GM23338 (cell line): ENCODE measurements around the gene HBM. TPM values are rescaled to one million over a fixed set of nuclear protein-coding genes. Genes with fewer than 3 reads are reported as not detected.
"Not testable (repeated sequence)": the region's sequence is repeated elsewhere in the genome, so short reads cannot be mapped to it uniquely, and the experiment has no call there.

ENCODE experiments used
- ATAC-seq: fragments of 200-7000 bp; cut with Tn5 transposase; 3 replicates; pipeline ENCODE4 v1.9.1; 2020
- DNase-seq: peaks from one replicate; pipeline ENCODE4 v3.0.0-alpha.2; 2015; ENCODE audit warnings: low spot score
- H2AFZ ChIP-seq: fragments of 200-600 bp; sonication (generic); 2 replicates; pipeline ENCODE4 v1.8.0; 2016; ENCODE audit warnings: antibody characterized with exemption, mild to moderate bottlenecking, moderate library complexity
- H3F3A ChIP-seq: fragments of 200-600 bp; sonication (generic); replicated peaks from 2 replicates; pipeline ENCODE4 v1.8.0; 2017; ENCODE audit warnings: antibody characterized with exemption, mixed run types, low read depth
- H3K27ac ChIP-seq: fragments of 200-600 bp; sonication (generic); 2 replicates; pipeline ENCODE4 v1.6.1; 2016; ENCODE audit warnings: low read depth
- H3K27me3 ChIP-seq: fragments of 200-600 bp; sonication (generic); 2 replicates; pipeline ENCODE4 v1.8.0; 2016; ENCODE audit warnings: mild to moderate bottlenecking, mixed run types, moderate library complexity; ENCODE audit not compliant: insufficient read depth
- H3K36me3 ChIP-seq: fragments of 200-600 bp; sonication (generic); 2 replicates; pipeline ENCODE4 v1.8.0; 2016; ENCODE audit warnings: mild to moderate bottlenecking; ENCODE audit not compliant: insufficient read depth
- H3K4me1 ChIP-seq: fragments of 200-600 bp; sonication (generic); 2 replicates; pipeline ENCODE4 v1.8.0; 2016; ENCODE audit warnings: mild to moderate bottlenecking, moderate library complexity; ENCODE audit not compliant: insufficient read depth
- H3K4me2 ChIP-seq: fragments of 200-600 bp; sonication (generic); 2 replicates; pipeline ENCODE4 v1.7.1; 2017; ENCODE audit warnings: mixed run types
- H3K4me3 ChIP-seq: fragments of 200-600 bp; sonication (generic); 2 replicates; pipeline ENCODE4 v1.6.1; 2016; ENCODE audit warnings: mixed run types
- H3K79me2 ChIP-seq: fragments of 200-600 bp; sonication (generic); replicated peaks from 2 replicates; pipeline ENCODE4 v1.8.0; 2017; ENCODE audit warnings: mild to moderate bottlenecking; ENCODE audit not compliant: insufficient read depth
- H3K9me2 ChIP-seq: fragments of 200-600 bp; sonication (generic); 2 replicates; pipeline ENCODE4 v1.8.0; 2017; ENCODE audit not compliant: insufficient read depth
- H4K20me1 ChIP-seq: fragments of 200-600 bp; sonication (generic); replicated peaks from 2 replicates; pipeline ENCODE4 v1.8.0; 2017; ENCODE audit warnings: mild to moderate bottlenecking; ENCODE audit not compliant: insufficient read depth
- H3K27ac Mint-ChIP-seq: 2 replicates; pipeline ENCODE4 v1.8.0; 2020; ENCODE audit warnings: inconsistent platforms, mild to moderate bottlenecking, moderate library complexity, mixed read lengths
- H3K27me3 Mint-ChIP-seq: 3 replicates; pipeline ENCODE4 v1.8.0; 2022; ENCODE audit warnings: low read depth, mild to moderate bottlenecking, moderate library complexity, mixed read lengths, inconsistent platforms; ENCODE audit not compliant: insufficient read depth, poor library complexity
- H3K36me3 Mint-ChIP-seq: 3 replicates; pipeline ENCODE4 v1.8.0; 2021; ENCODE audit warnings: low read depth, mild to moderate bottlenecking, inconsistent platforms, moderate library complexity, mixed read lengths
- H3K4me1 Mint-ChIP-seq: 3 replicates; pipeline ENCODE4 v1.8.0; 2020; ENCODE audit warnings: mild to moderate bottlenecking, inconsistent platforms, mixed read lengths
- H3K4me3 Mint-ChIP-seq: 3 replicates; pipeline ENCODE4 v1.8.0; 2021; ENCODE audit warnings: moderate library complexity, mild to moderate bottlenecking, inconsistent platforms, mixed read lengths
- H3K9me3 Mint-ChIP-seq: 3 replicates; pipeline ENCODE4 v1.8.0; 2020; ENCODE audit warnings: moderate library complexity, mild to moderate bottlenecking, inconsistent platforms, mixed read lengths
- CREB1 ChIP-seq: fragments of 250-450 bp; sonication (Bioruptor Pico); IDR thresholded peaks from 2 replicates; pipeline ENCODE4 v1.5.0; 2020; ENCODE audit warnings: low read depth, mild to moderate bottlenecking, moderate library complexity
- EZH2 ChIP-seq: fragments of 200-600 bp; sonication (generic); IDR thresholded peaks from one replicate; pipeline ENCODE4 v1.8.0; 2017; ENCODE audit warnings: antibody characterized with exemption, mild to moderate bottlenecking, low read depth; ENCODE audit not compliant: unreplicated experiment
- EZH2phosphoT487 ChIP-seq: fragments of 200-600 bp; sonication (generic); IDR thresholded peaks from one replicate; pipeline ENCODE4 v1.8.1; 2018; ENCODE audit warnings: antibody characterized with exemption; ENCODE audit not compliant: unreplicated experiment
- JUNB ChIP-seq: IDR thresholded peaks from one replicate; pipeline ENCODE4 v1.6.1; 2016; ENCODE audit warnings: antibody characterized with exemption; ENCODE audit not compliant: unreplicated experiment
- NANOG ChIP-seq: IDR thresholded peaks from 2 replicates; pipeline ENCODE4 v1.6.1; 2016; ENCODE audit warnings: antibody characterized with exemption, borderline replicate concordance
- POLR2AphosphoS5 ChIP-seq: IDR thresholded peaks from 2 replicates; pipeline ENCODE4 v1.6.1; 2016; ENCODE audit warnings: antibody characterized with exemption, low read depth
- STAT1 ChIP-seq: IDR thresholded peaks from one replicate; pipeline ENCODE4 v1.6.1; 2016; ENCODE audit warnings: antibody characterized with exemption; ENCODE audit not compliant: unreplicated experiment
- ZNF331 ChIP-seq: fragments of 250-450 bp; sonication (Bioruptor Pico); IDR thresholded peaks from 2 replicates; pipeline ENCODE4 v1.5.0; 2020; ENCODE audit warnings: low read depth, mild to moderate bottlenecking, moderate library complexity
- polyA plus RNA-seq: library from polyadenylated mRNA; unstranded; fragments of >200 nt; fragmentation: Nextera tagmentation; extraction: Ambion mirVana; gene quantifications from 2 replicates; pipeline ENCODE4 v1.2.1, GENCODE V29; 2016
- total RNA-seq: library from RNA; depleted of rRNA; stranded (reverse); fragments of >200 nt; shearing (Covaris generic); gene quantifications from 2 replicates; pipeline ENCODE4 v1.2.3, GENCODE V29; 2014
- TF ChIP-seq, protein P1 (sequence below): IDR thresholded peaks from 2 replicates; pipeline ENCODE4 v1.6.1; 2016; ENCODE audit warnings: antibody characterized with exemption
- TF ChIP-seq, protein P2 (sequence below): IDR thresholded peaks from one replicate; pipeline ENCODE4 v1.6.1; 2018; ENCODE audit warnings: antibody characterized with exemption; ENCODE audit not compliant: unreplicated experiment
- TF ChIP-seq, protein P3 (sequence below): fragments of 250-450 bp; sonication (Bioruptor Pico); IDR thresholded peaks from 2 replicates; pipeline ENCODE4 v1.5.0; 2020; ENCODE audit warnings: mild to moderate bottlenecking, moderate library complexity

Gene HBM
- total and polyA plus RNA-seq, 2 experiments from 2014 or later: not detected

DNA sequence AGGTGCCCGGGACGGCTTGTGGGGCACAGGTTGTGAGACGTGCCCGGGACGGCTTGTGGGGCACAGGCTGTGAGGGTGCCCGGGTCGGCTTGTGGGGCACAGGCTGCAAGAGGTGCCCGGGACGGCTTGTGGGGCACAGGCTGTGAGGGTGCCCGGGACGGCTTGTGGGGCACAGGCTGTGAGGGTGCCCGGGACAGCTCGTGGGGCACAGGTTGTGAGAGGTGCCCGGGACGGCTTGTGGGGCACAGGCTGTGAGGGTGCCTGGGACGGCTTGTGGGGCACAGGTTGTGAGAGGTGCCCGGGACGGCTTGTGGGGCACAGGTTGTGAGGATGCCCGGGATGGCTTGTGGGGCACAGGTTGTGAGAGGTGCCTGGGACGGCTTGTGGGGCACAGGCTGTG, 5.5 kb upstream of the HBM start:
- H3K4me3 ChIP-seq, ATAC-seq: not testable (repeated sequence)
- peaks cover 26% of the 10 kb centered on the region for H3K27me3 Mint-ChIP-seq

DNA sequence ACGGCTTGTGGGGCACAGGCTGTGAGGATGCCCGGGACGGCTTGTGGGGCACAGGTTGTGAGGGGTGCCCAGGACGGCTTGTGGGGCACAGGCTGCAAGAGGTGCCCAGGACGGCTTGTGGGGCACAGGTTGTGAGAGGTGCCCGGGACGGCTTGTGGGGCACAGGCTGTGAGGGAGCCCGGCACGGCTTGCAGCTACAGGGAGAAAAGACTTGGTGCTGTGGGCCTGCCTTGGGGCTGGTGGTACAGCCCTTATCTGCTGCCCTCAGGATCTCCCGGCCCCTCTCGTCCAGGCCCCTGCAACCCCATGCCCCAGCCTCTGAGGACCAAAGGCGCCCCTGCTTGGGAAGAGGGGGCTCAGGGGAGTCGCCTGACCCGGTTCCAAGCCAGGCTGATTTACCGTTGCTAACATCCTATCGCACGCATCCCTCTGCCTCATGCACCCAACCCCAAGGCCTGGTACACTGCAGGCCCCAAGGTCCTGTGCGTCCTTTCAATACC, 5.0 kb upstream of the HBM start:
- no peak overlapping the region for H2AFZ ChIP-seq
- no peaks in the 10 kb centered on the region for H3K36me3 ChIP-seq
- H3K27me3 Mint-ChIP-seq: peaks cover 26% of the 10 kb centered on the region
- no peaks in the 10 kb centered on the region for H3K36me3 Mint-ChIP-seq
- H3K9me2 ChIP-seq: no peaks in the 10 kb centered on the region
- no peaks in the 10 kb centered on the region for H3K79me2 ChIP-seq
- H3K27ac Mint-ChIP-seq: no peak overlapping the region
- no peak overlapping the region for H3K4me2 ChIP-seq
- peaks cover 2% of the 10 kb centered on the region; the same call in 1 of the 2 replicates for H3F3A ChIP-seq
- ATAC-seq (no peak), DNase-seq (no peak)
- peaks cover 60% of the 10 kb centered on the region for H3K27me3 ChIP-seq
- H3K9me3 Mint-ChIP-seq: no peaks in the 10 kb centered on the region
- H3K4me1 Mint-ChIP-seq: no peaks in the 10 kb centered on the region; the same call in 2 of the 3 replicates
- no peak overlapping the region for H3K27ac ChIP-seq
- no peak overlapping the region for H3K4me3 Mint-ChIP-seq
- H4K20me1 ChIP-seq: no peaks in the 10 kb centered on the region; the same call in 1 of the 2 replicates
- H3K4me3 ChIP-seq: no peak overlapping the region
- H3K4me1 ChIP-seq: peaks cover 4% of the 10 kb centered on the region; the same call in 1 of the 2 replicates
- TF ChIP-seq, protein P1, sequence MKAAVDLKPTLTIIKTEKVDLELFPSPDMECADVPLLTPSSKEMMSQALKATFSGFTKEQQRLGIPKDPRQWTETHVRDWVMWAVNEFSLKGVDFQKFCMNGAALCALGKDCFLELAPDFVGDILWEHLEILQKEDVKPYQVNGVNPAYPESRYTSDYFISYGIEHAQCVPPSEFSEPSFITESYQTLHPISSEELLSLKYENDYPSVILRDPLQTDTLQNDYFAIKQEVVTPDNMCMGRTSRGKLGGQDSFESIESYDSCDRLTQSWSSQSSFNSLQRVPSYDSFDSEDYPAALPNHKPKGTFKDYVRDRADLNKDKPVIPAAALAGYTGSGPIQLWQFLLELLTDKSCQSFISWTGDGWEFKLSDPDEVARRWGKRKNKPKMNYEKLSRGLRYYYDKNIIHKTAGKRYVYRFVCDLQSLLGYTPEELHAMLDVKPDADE: no peak
- TF ChIP-seq, protein P2, sequence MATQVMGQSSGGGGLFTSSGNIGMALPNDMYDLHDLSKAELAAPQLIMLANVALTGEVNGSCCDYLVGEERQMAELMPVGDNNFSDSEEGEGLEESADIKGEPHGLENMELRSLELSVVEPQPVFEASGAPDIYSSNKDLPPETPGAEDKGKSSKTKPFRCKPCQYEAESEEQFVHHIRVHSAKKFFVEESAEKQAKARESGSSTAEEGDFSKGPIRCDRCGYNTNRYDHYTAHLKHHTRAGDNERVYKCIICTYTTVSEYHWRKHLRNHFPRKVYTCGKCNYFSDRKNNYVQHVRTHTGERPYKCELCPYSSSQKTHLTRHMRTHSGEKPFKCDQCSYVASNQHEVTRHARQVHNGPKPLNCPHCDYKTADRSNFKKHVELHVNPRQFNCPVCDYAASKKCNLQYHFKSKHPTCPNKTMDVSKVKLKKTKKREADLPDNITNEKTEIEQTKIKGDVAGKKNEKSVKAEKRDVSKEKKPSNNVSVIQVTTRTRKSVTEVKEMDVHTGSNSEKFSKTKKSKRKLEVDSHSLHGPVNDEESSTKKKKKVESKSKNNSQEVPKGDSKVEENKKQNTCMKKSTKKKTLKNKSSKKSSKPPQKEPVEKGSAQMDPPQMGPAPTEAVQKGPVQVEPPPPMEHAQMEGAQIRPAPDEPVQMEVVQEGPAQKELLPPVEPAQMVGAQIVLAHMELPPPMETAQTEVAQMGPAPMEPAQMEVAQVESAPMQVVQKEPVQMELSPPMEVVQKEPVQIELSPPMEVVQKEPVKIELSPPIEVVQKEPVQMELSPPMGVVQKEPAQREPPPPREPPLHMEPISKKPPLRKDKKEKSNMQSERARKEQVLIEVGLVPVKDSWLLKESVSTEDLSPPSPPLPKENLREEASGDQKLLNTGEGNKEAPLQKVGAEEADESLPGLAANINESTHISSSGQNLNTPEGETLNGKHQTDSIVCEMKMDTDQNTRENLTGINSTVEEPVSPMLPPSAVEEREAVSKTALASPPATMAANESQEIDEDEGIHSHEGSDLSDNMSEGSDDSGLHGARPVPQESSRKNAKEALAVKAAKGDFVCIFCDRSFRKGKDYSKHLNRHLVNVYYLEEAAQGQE: no peak
- TF ChIP-seq CREB1 (CRISPR knock-in tag) (no peak), JUNB (no peak), ZNF331 (CRISPR knock-in tag) (no peak), POLR2AphosphoS5 (no peak), EZH2 (no peak), EZH2phosphoT487 (no peak), NANOG (no peak), STAT1 (no peak)
- TF ChIP-seq, protein P3, sequence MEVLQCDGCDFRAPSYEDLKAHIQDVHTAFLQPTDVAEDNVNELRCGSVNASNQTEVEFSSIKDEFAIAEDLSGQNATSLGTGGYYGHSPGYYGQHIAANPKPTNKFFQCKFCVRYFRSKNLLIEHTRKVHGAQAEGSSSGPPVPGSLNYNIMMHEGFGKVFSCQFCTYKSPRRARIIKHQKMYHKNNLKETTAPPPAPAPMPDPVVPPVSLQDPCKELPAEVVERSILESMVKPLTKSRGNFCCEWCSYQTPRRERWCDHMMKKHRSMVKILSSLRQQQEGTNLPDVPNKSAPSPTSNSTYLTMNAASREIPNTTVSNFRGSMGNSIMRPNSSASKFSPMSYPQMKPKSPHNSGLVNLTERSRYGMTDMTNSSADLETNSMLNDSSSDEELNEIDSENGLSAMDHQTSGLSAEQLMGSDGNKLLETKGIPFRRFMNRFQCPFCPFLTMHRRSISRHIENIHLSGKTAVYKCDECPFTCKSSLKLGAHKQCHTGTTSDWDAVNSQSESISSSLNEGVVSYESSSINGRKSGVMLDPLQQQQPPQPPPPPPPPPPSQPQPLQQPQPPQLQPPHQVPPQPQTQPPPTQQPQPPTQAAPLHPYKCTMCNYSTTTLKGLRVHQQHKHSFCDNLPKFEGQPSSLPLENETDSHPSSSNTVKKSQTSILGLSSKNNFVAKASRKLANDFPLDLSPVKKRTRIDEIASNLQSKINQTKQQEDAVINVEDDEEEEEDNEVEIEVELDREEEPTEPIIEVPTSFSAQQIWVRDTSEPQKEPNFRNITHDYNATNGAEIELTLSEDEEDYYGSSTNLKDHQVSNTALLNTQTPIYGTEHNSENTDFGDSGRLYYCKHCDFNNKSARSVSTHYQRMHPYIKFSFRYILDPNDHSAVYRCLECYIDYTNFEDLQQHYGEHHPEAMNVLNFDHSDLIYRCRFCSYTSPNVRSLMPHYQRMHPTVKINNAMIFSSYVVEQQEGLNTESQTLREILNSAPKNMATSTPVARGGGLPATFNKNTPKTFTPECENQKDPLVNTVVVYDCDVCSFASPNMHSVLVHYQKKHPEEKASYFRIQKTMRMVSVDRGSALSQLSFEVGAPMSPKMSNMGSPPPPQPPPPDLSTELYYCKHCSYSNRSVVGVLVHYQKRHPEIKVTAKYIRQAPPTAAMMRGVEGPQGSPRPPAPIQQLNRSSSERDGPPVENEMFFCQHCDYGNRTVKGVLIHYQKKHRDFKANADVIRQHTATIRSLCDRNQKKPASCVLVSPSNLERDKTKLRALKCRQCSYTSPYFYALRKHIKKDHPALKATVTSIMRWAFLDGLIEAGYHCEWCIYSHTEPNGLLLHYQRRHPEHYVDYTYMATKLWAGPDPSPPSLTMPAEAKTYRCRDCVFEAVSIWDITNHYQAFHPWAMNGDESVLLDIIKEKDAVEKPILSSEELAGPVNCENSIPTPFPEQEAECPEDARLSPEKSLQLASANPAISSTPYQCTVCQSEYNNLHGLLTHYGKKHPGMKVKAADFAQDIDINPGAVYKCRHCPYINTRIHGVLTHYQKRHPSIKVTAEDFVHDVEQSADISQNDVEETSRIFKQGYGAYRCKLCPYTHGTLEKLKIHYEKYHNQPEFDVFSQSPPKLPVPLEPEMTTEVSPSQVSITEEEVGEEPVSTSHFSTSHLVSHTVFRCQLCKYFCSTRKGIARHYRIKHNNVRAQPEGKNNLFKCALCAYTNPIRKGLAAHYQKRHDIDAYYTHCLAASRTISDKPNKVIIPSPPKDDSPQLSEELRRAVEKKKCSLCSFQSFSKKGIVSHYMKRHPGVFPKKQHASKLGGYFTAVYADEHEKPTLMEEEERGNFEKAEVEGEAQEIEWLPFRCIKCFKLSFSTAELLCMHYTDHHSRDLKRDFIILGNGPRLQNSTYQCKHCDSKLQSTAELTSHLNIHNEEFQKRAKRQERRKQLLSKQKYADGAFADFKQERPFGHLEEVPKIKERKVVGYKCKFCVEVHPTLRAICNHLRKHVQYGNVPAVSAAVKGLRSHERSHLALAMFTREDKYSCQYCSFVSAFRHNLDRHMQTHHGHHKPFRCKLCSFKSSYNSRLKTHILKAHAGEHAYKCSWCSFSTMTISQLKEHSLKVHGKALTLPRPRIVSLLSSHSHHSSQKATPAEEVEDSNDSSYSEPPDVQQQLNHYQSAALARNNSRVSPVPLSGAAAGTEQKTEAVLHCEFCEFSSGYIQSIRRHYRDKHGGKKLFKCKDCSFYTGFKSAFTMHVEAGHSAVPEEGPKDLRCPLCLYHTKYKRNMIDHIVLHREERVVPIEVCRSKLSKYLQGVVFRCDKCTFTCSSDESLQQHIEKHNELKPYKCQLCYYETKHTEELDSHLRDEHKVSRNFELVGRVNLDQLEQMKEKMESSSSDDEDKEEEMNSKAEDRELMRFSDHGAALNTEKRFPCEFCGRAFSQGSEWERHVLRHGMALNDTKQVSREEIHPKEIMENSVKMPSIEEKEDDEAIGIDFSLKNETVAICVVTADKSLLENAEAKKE (CRISPR knock-in tag): no peak

More for the DNA sequence above, 5.5 kb upstream of the HBM start:
- H4K20me1 ChIP-seq, H3K9me3 Mint-ChIP-seq, H3K27ac Mint-ChIP-seq, H3K36me3 ChIP-seq, H3F3A ChIP-seq, H3K36me3 Mint-ChIP-seq, H3K4me3 Mint-ChIP-seq, H3K9me2 ChIP-seq, H3K4me2 ChIP-seq, DNase-seq, H3K27ac ChIP-seq, H3K79me2 ChIP-seq, H2AFZ ChIP-seq, H3K4me1 ChIP-seq, H3K4me1 Mint-ChIP-seq: not testable (repeated sequence)
- H3K27me3 ChIP-seq: peaks cover 60% of the 10 kb centered on the region
